C4-2B (cell line): ENCODE measurements around the gene TOX2.

Experiments used
- H3K27ac ChIP-seq: fragments of 450-650 bp; 2 replicates; pipeline ENCODE4 v1.5.1; 2017
- CTCF ChIP-seq: fragments of 450-650 bp; conservative IDR thresholded peaks from 2 replicates; pipeline ENCODE4 v1.5.1; 2017; ENCODE audit warnings: mild to moderate bottlenecking
- ZFX ChIP-seq: fragments of 450-650 bp; IDR thresholded peaks from 2 replicates; pipeline ENCODE4 v1.6.1; 2017

The TOX2 gene

GRCh38 chr20:44110816-44111568 lies 196.3 kb downstream of the TOX2 start:
- H3K27ac ChIP-seq, result no peak overlapping the region
- no peak for TF ChIP-seq ZFX

GRCh38 chr20:44111712-44112335 lies 197.2 kb downstream of the TOX2 start:
- no peak overlapping the region for H3K27ac ChIP-seq
- TF ChIP-seq CTCF (no peak), ZFX (no peak)

- H3K27ac ChIP-seq, result no peak overlapping the region
- no peak for TF ChIP-seq CTCF
- no peak for TF ChIP-seq ZFX
Measured at GRCh38 chr20:44112456-44112855, 197.8 kb downstream of the TOX2 start.

- no peak for TF ChIP-seq ZFX
- no peak for TF ChIP-seq CTCF
Measured at GRCh38 chr20:44112889-44113617, 198.4 kb downstream of the TOX2 start.

GRCh38 chr20:44113618-44114376 lies 199.1 kb downstream of the TOX2 start:
- no peak overlapping the region for H3K27ac ChIP-seq
- TF ChIP-seq CTCF (no peak), ZFX (no peak)

More at GRCh38 chr20:44112889-44113617, 198.4 kb downstream of the TOX2 start:
- no peak overlapping the region for H3K27ac ChIP-seq

GRCh38 chr20:44115181-44115580 lies 200.5 kb downstream of the TOX2 start:
- TF ChIP-seq CTCF, result no peak
- no peak for TF ChIP-seq ZFX
- H3K27ac ChIP-seq, result no peak overlapping the region

GRCh38 chr20:44115762-44116644 lies 201.4 kb downstream of the TOX2 start:
- no peak overlapping the region for H3K27ac ChIP-seq

More at GRCh38 chr20:44115762-44116644, 201.4 kb downstream of the TOX2 start:
- no peak for TF ChIP-seq CTCF
- no peak for TF ChIP-seq ZFX
